KMS-11 (cell line): Measurements from ENCODE around the gene IL1R2.

Source experiments
- H2AFZ ChIP-seq: fragments of 200-600 bp; sonication (generic); 2 replicates; pipeline ENCODE4 v1.6.1; 2016; ENCODE audit warnings: antibody characterized with exemption, mixed run types, low read depth
- H3K27ac ChIP-seq: fragments of 200-600 bp; sonication (generic); 2 replicates; pipeline ENCODE4 v1.6.1; 2016; ENCODE audit warnings: mild to moderate bottlenecking, mixed run types
- H3K27me3 ChIP-seq: fragments of 200-600 bp; sonication (generic); 2 replicates; pipeline ENCODE4 v1.6.1; 2017; ENCODE audit warnings: mild to moderate bottlenecking, low read depth, mixed run types, moderate library complexity; ENCODE audit not compliant: insufficient read depth
- H3K36me3 ChIP-seq: fragments of 200-600 bp; sonication (generic); 2 replicates; pipeline ENCODE4 v1.6.1; 2017; ENCODE audit warnings: mild to moderate bottlenecking, mixed run types; ENCODE audit not compliant: insufficient read depth
- H3K4me1 ChIP-seq: fragments of 200-600 bp; sonication (generic); 2 replicates; pipeline ENCODE4 v1.6.1; 2016; ENCODE audit warnings: mild to moderate bottlenecking, low read depth, mixed run types; ENCODE audit not compliant: poor library complexity, severe bottlenecking
- H3K4me2 ChIP-seq: fragments of 200-600 bp; sonication (generic); 2 replicates; pipeline ENCODE4 v1.7.0; 2016; ENCODE audit warnings: mild to moderate bottlenecking, mixed run types
- H3K4me3 ChIP-seq: fragments of 200-600 bp; sonication (generic); IDR thresholded peaks from 2 replicates; pipeline ENCODE4 v1.6.1; 2017; ENCODE audit warnings: low read depth, low read length, mixed read lengths; ENCODE audit not compliant: insufficient read depth
- H3K79me2 ChIP-seq: fragments of 200-600 bp; sonication (generic); 2 replicates; pipeline ENCODE4 v1.6.1; 2016; ENCODE audit warnings: low read depth, mixed run types; ENCODE audit not compliant: insufficient read depth
- H3K9ac ChIP-seq: fragments of 200-600 bp; sonication (generic); 2 replicates; pipeline ENCODE4 v1.6.1; 2016; ENCODE audit warnings: mild to moderate bottlenecking, mixed run types
- H4K20me1 ChIP-seq: fragments of 200-600 bp; sonication (generic); 2 replicates; pipeline ENCODE4 v1.6.1; 2016; ENCODE audit warnings: mild to moderate bottlenecking, mixed run types; ENCODE audit not compliant: insufficient read depth
- CTCF ChIP-seq: fragments of 200-600 bp; sonication (generic); conservative IDR thresholded peaks from 2 replicates; pipeline ENCODE4 v1.6.1; 2017; ENCODE audit warnings: low read depth, mild to moderate bottlenecking, antibody characterized with exemption, low read length, moderate library complexity, mixed read lengths

The IL1R2 gene

GRCh38 chr2:102055346-102055990 lies 63.7 kb downstream of the IL1R2 start:
- H3K27me3 ChIP-seq: no peaks in the 10 kb centered on the region
- no peaks in the 10 kb centered on the region for H3K4me1 ChIP-seq
- no peak overlapping the region for H3K4me2 ChIP-seq
- no peak for TF ChIP-seq CTCF
- no peak overlapping the region for H3K27ac ChIP-seq
- H3K9ac ChIP-seq: no peak overlapping the region
- no peaks in the 10 kb centered on the region for H3K79me2 ChIP-seq
- H2AFZ ChIP-seq: no peak overlapping the region
- H3K4me3 ChIP-seq: no peak overlapping the region
- no peaks in the 10 kb centered on the region for H4K20me1 ChIP-seq
- H3K36me3 ChIP-seq: no peaks in the 10 kb centered on the region

GRCh38 chr2:102056079-102056581 lies 64.4 kb downstream of the IL1R2 start:
- no peak overlapping the region for H2AFZ ChIP-seq
- no peak overlapping the region for H3K4me3 ChIP-seq
- H3K9ac ChIP-seq: no peak overlapping the region
- no peaks in the 10 kb centered on the region for H4K20me1 ChIP-seq
- no peaks in the 10 kb centered on the region for H3K27me3 ChIP-seq
- no peaks in the 10 kb centered on the region for H3K79me2 ChIP-seq
- no peak overlapping the region for H3K4me2 ChIP-seq
- H3K4me1 ChIP-seq: no peaks in the 10 kb centered on the region
- no peak for TF ChIP-seq CTCF
- H3K27ac ChIP-seq: no peak overlapping the region
- no peaks in the 10 kb centered on the region for H3K36me3 ChIP-seq

GRCh38 chr2:102057502-102058292 lies 65.9 kb downstream of the IL1R2 start:
- H3K9ac ChIP-seq: no peak overlapping the region
- no peak overlapping the region for H3K4me2 ChIP-seq
- H3K4me3 ChIP-seq: no peak overlapping the region
- no peaks in the 10 kb centered on the region for H4K20me1 ChIP-seq
- H2AFZ ChIP-seq: no peak overlapping the region
- no peaks in the 10 kb centered on the region for H3K4me1 ChIP-seq
- no peaks in the 10 kb centered on the region for H3K27me3 ChIP-seq
- H3K27ac ChIP-seq: no peak overlapping the region
- H3K79me2 ChIP-seq: no peaks in the 10 kb centered on the region
- TF ChIP-seq CTCF: no peak
- no peaks in the 10 kb centered on the region for H3K36me3 ChIP-seq

GRCh38 chr2:102058293-102058833 lies 66.6 kb downstream of the IL1R2 start:
- Histone ChIP-seq H3K79me2 (no peaks in the 10 kb centered on the region), H3K4me1 (no peaks in the 10 kb centered on the region), H3K27me3 (no peaks in the 10 kb centered on the region), H3K4me2 (no peak overlapping the region), H3K36me3 (no peaks in the 10 kb centered on the region), H3K4me3 (no peak overlapping the region), H3K9ac (no peak overlapping the region), H3K27ac (no peak overlapping the region), H4K20me1 (no peaks in the 10 kb centered on the region), H2AFZ (no peak overlapping the region)
- TF ChIP-seq CTCF: no peak
